Measurements from ENCODE around the gene TLE4. TPM values are rescaled to one million over a fixed set of nuclear protein-coding genes. Genes with fewer than 3 reads are reported as not detected.

Gene TLE4
- total RNA-seq, 1 donor from 2014 or later, result 97.4 TPM

DNA sequence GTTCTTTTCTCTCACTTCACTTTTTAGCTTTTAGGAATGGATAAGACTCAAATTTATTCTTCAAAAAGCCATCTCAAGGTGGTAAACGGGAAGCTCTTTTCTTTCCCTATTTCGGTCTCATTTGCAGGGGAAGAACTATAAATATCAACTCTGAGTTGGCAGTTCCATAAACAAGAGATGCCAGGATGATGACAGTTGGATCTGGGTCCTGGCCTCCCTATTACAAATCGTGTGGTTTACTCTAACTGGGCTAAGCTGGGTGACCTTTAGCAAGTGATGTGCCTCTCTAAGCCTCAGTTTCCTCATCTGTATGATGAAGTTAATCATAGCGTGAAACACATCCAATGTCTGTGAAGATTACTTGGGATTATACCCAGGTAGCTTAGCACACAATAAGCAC, 44.2 kb downstream of the TLE4 start:
- peaks cover 20% of the 10 kb centered on the region for H3K4me1 Mint-ChIP-seq (ENCODE audit: low read depth, unreplicated experiment)
- H3K27me3 Mint-ChIP-seq (ENCODE audit: unreplicated experiment), result no peaks in the 10 kb centered on the region
- H3K27ac Mint-ChIP-seq (ENCODE audit: unreplicated experiment), result no peak overlapping the region
- no peak overlapping the region for H3K4me3 Mint-ChIP-seq (ENCODE audit: unreplicated experiment)
- TF ChIP-seq, protein P1, sequence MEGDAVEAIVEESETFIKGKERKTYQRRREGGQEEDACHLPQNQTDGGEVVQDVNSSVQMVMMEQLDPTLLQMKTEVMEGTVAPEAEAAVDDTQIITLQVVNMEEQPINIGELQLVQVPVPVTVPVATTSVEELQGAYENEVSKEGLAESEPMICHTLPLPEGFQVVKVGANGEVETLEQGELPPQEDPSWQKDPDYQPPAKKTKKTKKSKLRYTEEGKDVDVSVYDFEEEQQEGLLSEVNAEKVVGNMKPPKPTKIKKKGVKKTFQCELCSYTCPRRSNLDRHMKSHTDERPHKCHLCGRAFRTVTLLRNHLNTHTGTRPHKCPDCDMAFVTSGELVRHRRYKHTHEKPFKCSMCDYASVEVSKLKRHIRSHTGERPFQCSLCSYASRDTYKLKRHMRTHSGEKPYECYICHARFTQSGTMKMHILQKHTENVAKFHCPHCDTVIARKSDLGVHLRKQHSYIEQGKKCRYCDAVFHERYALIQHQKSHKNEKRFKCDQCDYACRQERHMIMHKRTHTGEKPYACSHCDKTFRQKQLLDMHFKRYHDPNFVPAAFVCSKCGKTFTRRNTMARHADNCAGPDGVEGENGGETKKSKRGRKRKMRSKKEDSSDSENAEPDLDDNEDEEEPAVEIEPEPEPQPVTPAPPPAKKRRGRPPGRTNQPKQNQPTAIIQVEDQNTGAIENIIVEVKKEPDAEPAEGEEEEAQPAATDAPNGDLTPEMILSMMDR (IDR thresholded peaks at IDR 0.05; ENCODE audit: partially characterized antibody, unreplicated experiment), result no peak
- no peak for DNase-seq
- H3K9me3 Mint-ChIP-seq (ENCODE audit: unreplicated experiment), result peaks cover under 1% of the 10 kb centered on the region
- no peaks in the 10 kb centered on the region for H3K36me3 Mint-ChIP-seq (ENCODE audit: unreplicated experiment)

DNA sequence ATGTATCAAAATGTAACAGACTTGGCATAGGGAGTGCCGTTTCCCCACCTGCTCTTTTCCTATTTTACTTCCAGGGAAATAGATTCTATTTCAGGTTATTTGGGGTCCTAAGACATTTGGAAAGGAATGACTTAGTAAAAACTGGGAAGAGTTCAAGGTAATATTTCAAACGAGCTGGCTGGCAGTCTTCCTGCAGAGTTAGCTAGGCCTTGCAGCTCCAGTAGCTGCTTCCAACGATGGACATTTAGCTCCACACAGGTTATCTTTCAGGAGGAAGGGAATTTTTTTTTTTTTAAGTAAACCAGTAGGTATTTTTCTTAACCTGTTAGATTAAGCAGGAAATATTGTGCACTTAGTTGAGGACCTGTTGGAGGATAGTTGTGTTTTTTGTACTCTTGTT, 45.2 kb downstream of the TLE4 start:
- Mint-ChIP-seq H3K4me3 (ENCODE audit: unreplicated experiment) (no peak overlapping the region), H3K9me3 (ENCODE audit: unreplicated experiment) (no peaks in the 10 kb centered on the region), H3K36me3 (ENCODE audit: unreplicated experiment) (no peaks in the 10 kb centered on the region), H3K27me3 (ENCODE audit: unreplicated experiment) (no peaks in the 10 kb centered on the region), H3K27ac (ENCODE audit: unreplicated experiment) (no peak overlapping the region), H3K4me1 (ENCODE audit: low read depth, unreplicated experiment) (peaks cover 25% of the 10 kb centered on the region)
- DNase-seq, result no peak
- TF ChIP-seq, protein P1 (IDR thresholded peaks at IDR 0.05; ENCODE audit: partially characterized antibody, unreplicated experiment), result no peak

DNA sequence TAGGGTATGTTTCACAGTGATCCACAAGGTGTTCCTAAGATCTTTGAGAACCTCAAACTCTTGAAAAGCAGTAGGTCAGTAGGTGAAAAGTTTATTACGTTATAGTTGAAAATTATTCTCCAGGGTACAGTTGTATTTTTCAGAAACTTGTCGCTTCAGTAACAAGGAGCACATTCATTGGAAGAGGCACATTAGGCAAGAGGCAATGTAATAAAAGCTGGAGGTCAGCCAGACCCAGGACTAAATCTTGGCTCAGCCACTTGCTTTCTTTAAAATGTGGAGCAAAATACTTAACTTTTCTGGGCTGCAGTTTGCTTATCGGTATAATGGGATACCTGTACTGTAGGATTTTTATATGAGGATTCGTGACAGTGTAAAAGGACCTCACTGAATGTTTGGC, 45.6 kb downstream of the TLE4 start:
- H3K27me3 Mint-ChIP-seq (ENCODE audit: unreplicated experiment), result no peaks in the 10 kb centered on the region
- H3K9me3 Mint-ChIP-seq (ENCODE audit: unreplicated experiment), result no peaks in the 10 kb centered on the region
- H3K36me3 Mint-ChIP-seq (ENCODE audit: unreplicated experiment), result no peaks in the 10 kb centered on the region
- DNase-seq, result no peak
- no peak overlapping the region for H3K27ac Mint-ChIP-seq (ENCODE audit: unreplicated experiment)
- TF ChIP-seq, protein P1 (IDR thresholded peaks at IDR 0.05; ENCODE audit: partially characterized antibody, unreplicated experiment), result no peak
- no peak overlapping the region for H3K4me3 Mint-ChIP-seq (ENCODE audit: unreplicated experiment)
- peaks cover 26% of the 10 kb centered on the region for H3K4me1 Mint-ChIP-seq (ENCODE audit: low read depth, unreplicated experiment)

DNA sequence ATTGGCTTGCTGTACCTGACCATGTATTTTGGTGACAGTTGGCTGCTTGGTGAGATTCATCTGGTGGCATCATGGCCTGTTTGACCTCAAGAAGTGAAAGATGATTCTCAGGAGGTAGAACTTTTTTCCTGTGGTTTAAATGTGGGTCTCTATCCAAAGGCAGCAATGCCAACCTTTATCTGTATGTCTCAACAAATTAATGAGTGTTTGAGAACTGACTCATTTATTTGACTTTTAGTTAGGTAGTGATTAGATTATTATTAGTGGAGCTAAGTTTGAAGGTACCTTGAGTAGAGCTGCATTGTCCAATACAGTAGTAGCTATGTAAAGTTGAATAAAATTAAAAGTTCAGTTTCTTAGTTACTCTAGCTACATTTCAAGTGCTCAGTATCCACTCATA, 48.2 kb downstream of the TLE4 start:
- H3K4me3 Mint-ChIP-seq (ENCODE audit: unreplicated experiment), result no peak overlapping the region

DNA sequence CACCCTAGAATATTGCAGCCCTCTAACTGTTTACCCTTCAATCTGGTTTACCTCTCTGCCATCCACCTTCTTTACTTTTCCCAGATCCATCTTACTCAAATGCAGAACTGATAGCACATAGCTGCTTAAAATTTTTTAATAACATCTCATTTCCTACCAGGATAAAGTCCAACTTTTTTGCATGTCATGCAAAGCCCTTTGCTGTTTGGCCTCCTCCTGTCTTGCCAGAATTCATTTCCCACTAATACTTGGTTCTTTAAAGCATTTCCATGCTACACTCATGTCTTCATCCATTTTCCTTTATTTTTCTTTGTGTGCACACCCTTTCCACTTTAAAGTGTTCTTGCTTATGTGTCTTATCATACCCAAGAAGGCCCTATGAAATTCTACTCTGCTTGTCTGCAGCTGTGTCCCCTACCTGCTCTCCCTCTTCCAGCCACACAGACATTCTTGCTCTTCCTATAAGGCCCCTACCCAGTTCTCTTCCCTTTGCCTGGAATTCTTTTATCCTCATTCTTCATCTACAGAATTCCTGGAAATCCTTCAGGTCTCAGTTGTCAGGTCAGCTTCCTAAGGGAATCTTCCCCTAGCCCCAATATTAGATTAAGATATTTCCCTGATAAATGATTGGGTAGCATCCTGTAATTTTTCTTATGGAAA, 50.3 kb downstream of the TLE4 start:
- no peaks in the 10 kb centered on the region for H3K27me3 Mint-ChIP-seq (ENCODE audit: unreplicated experiment)
- peaks cover 19% of the 10 kb centered on the region for H3K4me1 Mint-ChIP-seq (ENCODE audit: low read depth, unreplicated experiment)
- no peak for DNase-seq
- H3K4me3 Mint-ChIP-seq (ENCODE audit: unreplicated experiment), result no peak overlapping the region
- TF ChIP-seq, protein P1 (IDR thresholded peaks at IDR 0.05; ENCODE audit: partially characterized antibody, unreplicated experiment), result no peak
- no peaks in the 10 kb centered on the region for H3K36me3 Mint-ChIP-seq (ENCODE audit: unreplicated experiment)
- no peaks in the 10 kb centered on the region for H3K9me3 Mint-ChIP-seq (ENCODE audit: unreplicated experiment)
- H3K27ac Mint-ChIP-seq (ENCODE audit: unreplicated experiment), result no peak overlapping the region

More for the DNA sequence above, 48.2 kb downstream of the TLE4 start:
- H3K9me3 Mint-ChIP-seq (ENCODE audit: unreplicated experiment), result no peaks in the 10 kb centered on the region
- H3K27me3 Mint-ChIP-seq (ENCODE audit: unreplicated experiment), result no peaks in the 10 kb centered on the region
- H3K36me3 Mint-ChIP-seq (ENCODE audit: unreplicated experiment), result no peaks in the 10 kb centered on the region
- no peak overlapping the region for H3K27ac Mint-ChIP-seq (ENCODE audit: unreplicated experiment)
- H3K4me1 Mint-ChIP-seq (ENCODE audit: low read depth, unreplicated experiment), result peaks cover 21% of the 10 kb centered on the region
- TF ChIP-seq, protein P1 (IDR thresholded peaks at IDR 0.05; ENCODE audit: partially characterized antibody, unreplicated experiment), result no peak
- no peak for DNase-seq

Measured in glutamatergic neuron (in vitro differentiated cells).